NCI-H2081 treated with DMSO at 0.1 percent for 48 hours (cell line): ENCODE measurements around the gene CYP2A7.
"Not testable (repeated sequence)": the region's sequence is repeated elsewhere in the genome, so short reads cannot be mapped to it uniquely, and the experiment has no call there.

ENCODE experiments used
- DNase-seq: peaks from one replicate; lab custom pipeline; 2025; lab: John Stamatoyannopoulos, UW

The CYP2A7 gene

DNA sequence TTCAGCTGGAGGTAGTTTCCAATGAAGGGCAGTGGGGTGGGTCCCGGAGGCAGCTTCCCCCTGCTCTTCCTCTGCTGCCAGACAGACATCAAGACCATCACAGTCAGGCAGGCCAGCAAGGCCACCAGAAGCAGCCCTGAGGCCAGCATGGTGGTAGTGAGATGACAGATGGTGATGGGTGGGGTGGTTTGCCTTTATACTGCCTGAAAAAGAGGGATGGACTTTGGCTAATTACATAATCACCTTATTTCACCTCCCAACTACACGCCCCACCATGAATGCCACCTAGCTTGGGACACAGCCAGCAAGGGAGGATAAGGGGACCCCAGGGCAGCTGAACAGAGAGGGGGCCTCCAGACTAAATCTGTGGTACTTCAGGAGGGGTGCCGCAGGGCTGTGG is at the start of gene CYP2A7:
Gene CYP2A7 (minus strand): TSS at position 170 of the 400 bp plus-strand sequence. CDS start 21 bp downstream, at position 149.
- DNase-seq: not testable (repeated sequence)

- not testable (repeated sequence) for DNase-seq
Observed at GRCh38 chr19:40930799-40931198, 48.8 kb upstream of the CYP2A7 start.

DNA sequence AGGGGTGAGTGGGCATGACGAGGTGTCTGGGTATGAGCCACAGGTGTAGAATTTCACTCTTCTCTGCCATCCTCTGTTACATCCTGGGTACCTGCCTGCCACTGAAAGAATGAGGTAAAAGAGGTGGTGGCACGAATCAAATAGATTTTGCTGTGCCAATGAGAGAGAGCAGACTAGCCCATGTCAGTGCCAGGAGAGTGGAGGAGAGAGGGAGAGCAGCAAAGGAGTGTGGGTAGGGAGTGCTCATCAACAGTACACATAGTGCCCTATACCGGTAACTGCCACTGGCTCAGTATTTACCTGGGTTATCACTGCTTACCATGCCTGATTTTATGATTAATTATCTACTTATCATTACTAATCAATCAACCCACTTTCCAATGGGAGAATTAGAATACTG is 47.9 kb upstream of the CYP2A7 start:
- not testable (repeated sequence) for DNase-seq

DNA sequence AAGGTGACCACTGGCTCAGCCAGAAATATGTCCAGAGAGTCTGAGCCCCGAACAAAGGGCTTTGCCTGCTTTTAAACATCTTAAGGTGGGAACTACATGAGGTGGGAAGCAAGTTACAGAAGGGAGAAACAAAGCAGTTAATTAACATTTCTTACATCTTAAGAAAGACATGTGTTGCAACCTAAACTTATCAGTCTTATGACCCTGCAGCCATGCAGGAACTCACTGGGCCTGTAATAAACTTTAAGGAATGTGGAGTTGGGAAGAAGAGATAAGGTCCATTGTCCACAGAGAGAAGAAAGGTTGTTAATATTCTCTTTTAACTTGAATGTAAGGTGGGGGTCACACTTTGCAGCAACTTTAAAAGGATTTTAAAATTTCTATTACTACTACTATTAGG is 46.8 kb upstream of the CYP2A7 start:
- DNase-seq: no peak

- no peak for DNase-seq
Observed at GRCh38 chr19:40927567-40927966, 45.5 kb upstream of the CYP2A7 start.

DNA sequence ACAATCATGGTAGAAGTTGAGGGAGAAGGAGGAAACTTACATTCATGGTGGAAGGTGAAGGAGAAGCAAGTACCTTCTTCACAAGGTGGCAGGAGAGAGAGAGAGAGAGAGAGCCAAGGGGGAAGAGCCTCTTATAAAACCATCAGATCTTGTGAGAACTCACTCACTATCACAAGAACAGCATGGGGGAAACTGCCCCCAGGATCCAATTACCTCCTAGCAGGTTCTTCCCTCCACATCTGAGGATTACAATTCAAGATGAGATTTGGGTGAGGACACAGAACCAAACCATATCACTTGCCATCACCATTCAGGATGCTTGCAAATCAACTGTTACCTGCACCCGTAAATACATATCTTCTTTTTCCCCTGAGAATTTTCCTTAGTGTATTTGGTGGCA is 44.2 kb upstream of the CYP2A7 start:
- not testable (repeated sequence) for DNase-seq

DNA sequence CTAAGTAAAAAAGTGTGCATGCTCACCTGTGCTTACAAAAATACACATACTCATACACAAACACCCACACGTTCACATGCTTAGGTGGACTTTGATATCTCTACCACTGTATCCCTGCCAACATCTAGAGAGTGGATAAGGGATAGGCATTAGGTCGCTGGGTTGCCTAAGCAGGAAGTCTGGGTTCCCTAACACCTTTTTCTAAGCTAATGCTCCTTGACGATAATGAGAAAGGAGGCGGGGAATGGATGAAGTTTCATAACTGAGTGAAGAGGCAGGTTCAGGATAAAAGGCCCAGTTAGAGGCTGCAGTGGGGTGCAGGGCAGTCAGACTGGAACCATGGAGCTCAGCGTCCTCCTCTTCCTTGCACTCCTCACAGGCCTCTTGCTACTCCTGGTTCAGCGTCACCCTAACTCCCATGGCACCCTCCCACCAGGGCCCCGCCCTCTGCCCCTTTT is 41.9 kb upstream of the CYP2A7 start:
- DNase-seq: no peak

- not testable (repeated sequence) for DNase-seq
Observed at GRCh38 chr19:40922237-40923160, 40.5 kb upstream of the CYP2A7 start.

GRCh38 chr19:40921005-40921897 is 39.2 kb upstream of the CYP2A7 start:
- no peak for DNase-seq

- no peak for DNase-seq
Observed at GRCh38 chr19:40920300-40921004, 38.4 kb upstream of the CYP2A7 start.

DNA sequence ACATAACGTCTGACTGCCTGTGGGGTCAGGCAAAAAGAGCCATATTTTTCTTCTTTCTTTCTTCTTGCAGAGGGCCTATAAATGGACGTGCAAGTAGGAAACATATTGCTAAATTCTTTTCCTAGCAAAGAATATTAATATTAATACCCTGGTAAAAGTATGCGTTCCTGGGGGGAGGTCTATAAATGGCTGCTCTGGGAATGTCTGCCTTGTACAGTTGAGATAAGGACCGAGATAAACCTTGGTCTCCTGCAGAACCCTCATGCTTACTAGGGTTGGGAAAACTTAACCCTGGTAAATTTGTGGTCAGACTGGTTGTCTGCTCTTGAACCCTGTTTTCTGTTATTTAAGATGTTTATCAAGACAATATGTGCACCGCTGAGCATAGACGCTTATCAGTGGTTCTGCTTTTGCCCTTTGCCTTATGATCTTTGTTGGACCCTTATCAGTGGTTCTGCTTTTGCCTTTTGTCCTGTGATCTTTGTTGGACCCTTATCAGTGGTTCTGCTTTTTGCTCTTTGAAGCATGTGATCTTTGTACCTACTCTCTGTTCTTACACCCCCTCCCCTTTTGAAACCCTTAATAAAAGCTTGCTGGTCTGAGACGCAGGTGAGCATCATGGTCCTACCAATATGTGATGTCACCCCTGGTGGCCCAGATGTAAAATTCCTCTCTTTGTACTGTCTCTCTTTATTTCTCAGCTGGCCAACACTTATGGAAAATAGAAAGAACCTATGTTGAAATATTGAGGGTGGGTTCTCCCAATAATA is 37.7 kb upstream of the CYP2A7 start:
- DNase-seq: not testable (repeated sequence)

DNA sequence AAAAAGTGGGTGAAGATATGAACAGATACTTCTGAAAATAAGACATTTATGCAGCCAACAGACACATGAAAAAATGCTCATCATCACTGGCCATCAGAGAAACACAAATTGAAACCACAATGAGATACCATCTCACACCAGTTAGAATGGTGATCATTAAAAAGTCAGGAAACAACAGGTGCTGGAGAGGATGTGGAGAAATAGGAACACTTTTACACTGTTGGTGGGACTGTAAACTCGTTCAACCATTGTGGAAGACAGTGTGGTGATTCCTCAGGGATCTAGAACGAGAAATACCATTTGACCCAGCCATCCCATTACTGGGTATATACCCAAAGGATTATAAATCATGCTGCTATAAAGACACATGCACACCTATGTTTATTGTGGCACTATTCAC is 36.3 kb upstream of the CYP2A7 start:
- DNase-seq: not testable (repeated sequence)

GRCh38 chr19:40908976-40909375 is 26.9 kb upstream of the CYP2A7 start:
- DNase-seq: no peak

DNA sequence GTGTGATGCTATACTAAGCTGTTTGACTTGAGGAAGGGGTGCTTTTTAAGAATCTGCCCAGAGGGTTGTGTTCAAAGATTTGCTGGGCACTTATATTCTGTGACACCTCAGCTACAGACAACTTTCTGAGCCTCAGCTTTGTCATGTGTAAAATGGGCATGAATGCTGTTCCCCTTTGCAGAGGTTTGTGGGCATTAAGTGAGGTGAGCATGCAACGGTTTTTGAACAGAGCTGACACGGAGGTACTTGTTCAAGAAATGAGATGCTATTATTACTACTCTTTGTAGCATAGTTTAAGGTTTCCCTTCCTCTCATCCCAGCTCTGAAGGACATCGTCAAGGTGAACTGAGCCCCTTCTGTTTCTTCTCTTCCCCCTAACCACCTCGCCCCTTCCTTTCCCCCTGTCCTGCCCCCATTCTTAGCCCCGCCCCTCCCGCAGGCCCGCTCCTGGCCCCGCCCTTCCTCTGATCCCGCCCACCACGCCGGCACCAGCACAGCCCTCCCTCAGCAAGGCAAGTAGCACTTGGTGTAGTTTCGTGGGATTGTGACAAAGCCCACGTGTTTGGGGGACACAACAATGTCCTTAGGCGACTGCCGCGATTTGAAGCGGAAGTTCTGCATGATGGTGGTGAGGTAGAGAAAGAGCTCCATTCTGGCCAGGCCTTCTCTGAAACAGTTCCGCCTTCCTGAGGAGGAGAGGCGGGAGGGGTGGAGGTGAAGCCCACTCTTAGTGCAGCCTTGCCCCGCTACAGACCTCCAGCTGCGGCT is 26.1 kb upstream of the CYP2A7 start:
- DNase-seq: no peak

- no peak for DNase-seq
Observed at GRCh38 chr19:40906512-40906911, 24.5 kb upstream of the CYP2A7 start.

DNA sequence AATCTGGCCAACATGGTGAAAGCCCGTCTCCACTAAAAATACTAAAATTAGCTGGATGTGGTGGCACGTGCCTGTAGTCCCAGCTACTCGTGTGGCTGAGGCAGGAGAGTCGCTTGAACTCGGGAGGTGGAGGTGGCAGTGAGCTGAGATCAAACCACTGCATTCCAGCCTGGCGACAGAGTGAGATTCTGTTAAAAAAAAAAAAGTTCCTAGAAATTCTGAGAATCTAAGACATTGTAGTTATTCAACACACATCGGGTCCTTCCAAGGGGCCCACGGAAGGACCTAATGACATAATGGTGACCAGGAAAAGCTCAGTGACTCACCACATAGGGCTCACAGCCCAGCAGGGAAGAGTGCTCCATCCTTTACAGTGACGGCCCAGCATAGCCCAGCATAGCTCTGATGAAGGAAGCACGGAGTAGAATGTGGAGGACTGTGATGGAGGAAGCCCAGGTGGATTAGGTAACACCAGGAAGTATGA is 22.7 kb upstream of the CYP2A7 start:
- DNase-seq: not testable (repeated sequence)

DNA sequence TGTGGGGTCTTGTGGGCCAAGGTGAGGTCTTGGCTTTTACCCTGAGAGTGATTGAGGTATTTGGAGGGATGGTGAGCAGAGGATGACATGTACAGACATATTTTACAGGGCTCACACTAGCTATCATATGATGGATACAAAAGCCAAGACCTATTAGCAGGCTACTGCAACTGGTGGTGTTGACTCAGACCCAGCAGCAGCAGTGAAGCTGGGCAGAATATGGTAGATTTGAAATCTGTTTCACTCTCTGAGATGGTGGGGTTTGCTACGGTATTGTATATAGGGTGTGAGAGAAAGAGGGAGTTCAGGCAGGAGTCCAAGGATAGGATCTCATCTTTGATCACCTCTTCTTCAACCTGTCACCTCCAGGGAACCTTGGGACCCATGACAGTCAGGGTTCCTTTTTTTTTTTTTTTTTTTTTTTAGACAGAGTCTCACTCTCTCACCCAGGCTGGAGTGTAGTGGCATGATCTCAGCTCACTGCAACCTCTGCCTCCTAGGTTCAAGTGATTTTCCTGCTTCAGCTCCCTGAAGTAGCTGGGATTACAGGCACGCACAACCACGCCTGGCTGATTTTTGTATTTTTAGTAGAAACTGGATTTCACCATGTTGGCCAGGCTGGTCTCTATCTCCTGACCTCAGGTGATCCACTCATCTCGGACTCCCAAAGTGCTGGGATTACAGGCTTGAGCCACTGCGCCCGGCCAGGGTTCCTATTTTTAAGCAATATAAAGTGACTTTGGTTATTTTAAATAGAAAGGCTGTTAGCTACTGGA is 20.1 kb upstream of the CYP2A7 start:
- not testable (repeated sequence) for DNase-seq

- DNase-seq: not testable (repeated sequence)
Observed at GRCh38 chr19:40900521-40900920, 18.5 kb upstream of the CYP2A7 start.

DNA sequence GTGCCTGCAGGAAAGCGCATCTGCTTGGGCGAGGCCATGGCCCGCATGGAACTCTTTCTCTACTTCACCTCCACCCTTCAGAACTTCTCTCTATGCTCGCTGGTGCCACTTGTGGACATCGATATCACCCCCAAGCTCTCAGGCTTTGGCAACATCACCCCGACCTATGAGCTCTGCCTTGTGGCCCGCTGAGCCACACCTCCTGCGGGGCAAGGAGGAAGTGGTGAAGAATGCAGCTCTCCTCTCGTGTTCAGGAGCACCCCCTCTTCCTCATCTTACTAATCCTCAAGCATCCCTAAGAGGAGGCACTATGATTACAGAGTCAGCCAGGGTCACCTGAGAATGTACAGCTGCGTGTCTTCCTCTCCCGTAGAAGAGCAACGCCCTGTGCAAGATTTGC is 17.9 kb upstream of the CYP2A7 start:
- DNase-seq: not testable (repeated sequence)
